ENCODE results near the gene FHAD1.
"Not testable (repeated sequence)": the region's sequence is repeated elsewhere in the genome, so short reads cannot be mapped to it uniquely, and the experiment has no call there.

FHAD1 gene

GRCh38 chr1:15383810-15384209 lies 136.8 kb downstream of the FHAD1 start:
- no peak overlapping the region for H3K4me3 ChIP-seq (replicated peaks; ENCODE audit: low read depth, low read length)
- DNase-seq (ENCODE audit: low read depth) = no peak
- TF ChIP-seq, protein P1, sequence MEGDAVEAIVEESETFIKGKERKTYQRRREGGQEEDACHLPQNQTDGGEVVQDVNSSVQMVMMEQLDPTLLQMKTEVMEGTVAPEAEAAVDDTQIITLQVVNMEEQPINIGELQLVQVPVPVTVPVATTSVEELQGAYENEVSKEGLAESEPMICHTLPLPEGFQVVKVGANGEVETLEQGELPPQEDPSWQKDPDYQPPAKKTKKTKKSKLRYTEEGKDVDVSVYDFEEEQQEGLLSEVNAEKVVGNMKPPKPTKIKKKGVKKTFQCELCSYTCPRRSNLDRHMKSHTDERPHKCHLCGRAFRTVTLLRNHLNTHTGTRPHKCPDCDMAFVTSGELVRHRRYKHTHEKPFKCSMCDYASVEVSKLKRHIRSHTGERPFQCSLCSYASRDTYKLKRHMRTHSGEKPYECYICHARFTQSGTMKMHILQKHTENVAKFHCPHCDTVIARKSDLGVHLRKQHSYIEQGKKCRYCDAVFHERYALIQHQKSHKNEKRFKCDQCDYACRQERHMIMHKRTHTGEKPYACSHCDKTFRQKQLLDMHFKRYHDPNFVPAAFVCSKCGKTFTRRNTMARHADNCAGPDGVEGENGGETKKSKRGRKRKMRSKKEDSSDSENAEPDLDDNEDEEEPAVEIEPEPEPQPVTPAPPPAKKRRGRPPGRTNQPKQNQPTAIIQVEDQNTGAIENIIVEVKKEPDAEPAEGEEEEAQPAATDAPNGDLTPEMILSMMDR (IDR thresholded peaks at IDR 0.05; ENCODE audit: low read length, missing control alignments) = no peak

GRCh38 chr1:15384301-15384901 lies 137.4 kb downstream of the FHAD1 start:
- DNase-seq (ENCODE audit: low read depth) = no peak
- no peak overlapping the region for H3K4me3 ChIP-seq (replicated peaks; ENCODE audit: low read depth, low read length)
- TF ChIP-seq, protein P1 (IDR thresholded peaks at IDR 0.05; ENCODE audit: low read length, missing control alignments) = no peak

- TF ChIP-seq, protein P1 (IDR thresholded peaks at IDR 0.05; ENCODE audit: low read length, missing control alignments) = no peak
- DNase-seq (ENCODE audit: low read depth) = no peak
- H3K4me3 ChIP-seq (replicated peaks; ENCODE audit: low read depth, low read length) = no peak overlapping the region
Measured at GRCh38 chr1:15385420-15385819, 138.4 kb downstream of the FHAD1 start.

- H3K4me3 ChIP-seq (replicated peaks; ENCODE audit: low read depth, low read length) = no peak overlapping the region
- TF ChIP-seq, protein P1 (IDR thresholded peaks at IDR 0.05; ENCODE audit: low read length, missing control alignments) = no peak
- no peak for DNase-seq (ENCODE audit: low read depth)
Measured at GRCh38 chr1:15386164-15386749, 139.2 kb downstream of the FHAD1 start.

GRCh38 chr1:15388201-15388880 lies 141.3 kb downstream of the FHAD1 start:
- H3K4me3 ChIP-seq (replicated peaks; ENCODE audit: low read depth, low read length) = no peak overlapping the region
- no peak for DNase-seq (ENCODE audit: low read depth)
- TF ChIP-seq, protein P1 (IDR thresholded peaks at IDR 0.05; ENCODE audit: low read length, missing control alignments) = no peak

- H3K4me3 ChIP-seq (replicated peaks; ENCODE audit: low read depth, low read length); DNase-seq (ENCODE audit: low read depth): not testable (repeated sequence)
Measured at GRCh38 chr1:15389828-15390227, 142.8 kb downstream of the FHAD1 start.

DNA sequence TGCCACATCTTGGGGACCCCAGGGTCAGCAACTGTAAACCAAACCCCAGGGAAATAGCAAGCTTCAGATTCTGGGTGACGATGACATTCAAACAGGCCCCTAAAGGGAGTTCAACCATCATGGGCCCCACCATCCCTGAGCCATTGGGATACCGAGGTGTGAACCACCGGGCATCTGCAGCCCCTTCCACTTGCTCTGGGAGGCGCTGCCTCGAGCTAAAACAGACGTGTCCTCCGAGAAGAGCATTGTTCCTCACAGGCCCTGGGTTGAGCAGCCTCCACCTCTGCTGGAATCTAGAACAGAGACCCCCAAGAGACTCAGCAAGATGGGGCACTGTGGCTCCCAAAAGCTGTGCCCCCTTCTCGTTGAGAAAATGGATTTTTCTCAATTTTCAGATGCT lies 143.6 kb downstream of the FHAD1 start:
- TF ChIP-seq, protein P1 (IDR thresholded peaks at IDR 0.05; ENCODE audit: low read length, missing control alignments) = no peak
- DNase-seq (ENCODE audit: low read depth) = no peak
- no peak overlapping the region for H3K4me3 ChIP-seq (replicated peaks; ENCODE audit: low read depth, low read length)
